ENCODE measurements around the gene GMEB1. TPM values are rescaled to one million over a fixed set of nuclear protein-coding genes. Genes with fewer than 3 reads are reported as not detected.

The GMEB1 gene
- total RNA-seq, 1 experiment from 2014 or later: 7.8 TPM

Other genes starting within 250 kb of the GMEB1 start
- gene RCC1, start 162.7 kb upstream of the GMEB1 start, total RNA-seq (2014; rRNA removed; shearing (Covaris generic); ENCODE audit: low replicate concordance): 116 and 153 TPM in 2 replicates
- 9.7 and 11.2 TPM in 2 replicates for gene TRNAU1AP, start 115.7 kb upstream of the GMEB1 start, total RNA-seq (2014; rRNA removed; shearing (Covaris generic); ENCODE audit: low replicate concordance)
- 12.5 and 14.1 TPM in 2 replicates for gene RAB42, start 76.5 kb upstream of the GMEB1 start, total RNA-seq (2014; rRNA removed; shearing (Covaris generic); ENCODE audit: low replicate concordance)
- gene TAF12, start 25.7 kb upstream of the GMEB1 start, total RNA-seq (2014; rRNA removed; shearing (Covaris generic); ENCODE audit: low replicate concordance): 33.3 and 64.1 TPM in 2 replicates
- not detected in 2 replicates for gene RNU11, start 20.2 kb upstream of the GMEB1 start, total RNA-seq (2014; rRNA removed; shearing (Covaris generic); ENCODE audit: low replicate concordance)
- gene YTHDF2, start 68.2 kb downstream of the GMEB1 start, total RNA-seq (2014; rRNA removed; shearing (Covaris generic); ENCODE audit: low replicate concordance): 72.2 and 95.0 TPM in 2 replicates
- under 0.01 and 0.05 TPM in 2 replicates for gene OPRD1, start 143.4 kb downstream of the GMEB1 start, total RNA-seq (2014; rRNA removed; shearing (Covaris generic); ENCODE audit: low replicate concordance)
- 4.5 and 4.6 TPM in 2 replicates for gene EPB41, start 245.8 kb downstream of the GMEB1 start, total RNA-seq (2014; rRNA removed; shearing (Covaris generic); ENCODE audit: low replicate concordance)